ENCODE measurements around the gene TPCN1. TPM values are rescaled to one million over a fixed set of nuclear protein-coding genes. Genes with fewer than 3 reads are reported as not detected.

The TPCN1 gene
- total RNA-seq, 4 donors from 2014 or later, result 15.5 to 48.8 (median 34.5) TPM

DNA sequence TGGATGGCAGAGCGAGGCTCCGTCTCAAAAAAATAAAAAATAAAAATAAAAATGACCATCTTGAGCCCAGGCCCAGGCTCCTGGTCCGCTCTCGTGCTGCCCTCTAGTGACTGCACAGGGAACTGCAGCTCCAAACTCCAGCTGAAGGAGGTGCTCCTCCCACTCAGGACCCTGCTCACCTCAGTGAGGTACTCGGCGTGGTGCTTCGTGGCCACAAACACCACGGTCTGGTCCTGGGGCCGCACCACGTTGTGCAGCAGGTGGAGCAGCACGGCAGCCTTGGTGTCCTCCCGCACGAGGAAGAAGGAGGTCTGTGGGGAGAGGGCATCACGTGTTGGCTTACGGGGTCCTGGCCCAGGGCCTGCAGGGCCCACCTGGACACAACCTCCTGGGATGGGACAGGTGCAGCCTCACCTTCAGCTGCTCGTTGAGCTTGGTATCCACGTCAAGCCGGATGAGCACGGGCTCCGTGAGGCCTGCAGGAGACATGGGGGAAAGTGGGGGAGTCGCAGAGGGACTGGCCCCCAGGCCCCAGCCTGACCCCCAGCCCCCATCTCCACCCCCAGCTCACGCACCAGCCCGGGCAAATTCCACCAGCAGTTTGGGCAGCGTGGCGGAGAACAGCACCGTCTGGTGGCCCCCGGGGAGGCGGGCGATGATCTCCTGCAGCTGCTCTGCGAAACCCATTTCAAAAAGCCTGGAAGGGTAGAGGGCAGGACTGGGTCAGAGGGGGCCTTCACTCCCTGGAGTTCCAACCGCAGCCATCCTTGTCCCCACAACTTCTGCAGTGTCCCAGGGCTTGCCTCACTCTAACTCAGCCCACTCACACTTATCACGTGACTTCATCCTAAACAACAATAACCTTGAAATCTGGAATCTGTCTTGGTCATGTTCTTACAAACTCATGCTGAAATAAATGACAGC lies 46.5 kb upstream of the TPCN1 start:
- peaks cover 32 to 100% (median 74%) of the 10 kb centered on the region in 3 donors for H3K36me3 ChIP-seq
- 14 to 46% methylated on average over 12 to 18 of the region's 32 CpGs for WGBS, 2 donors
- intact Hi-C loops (cut with DNase I), result loop anchor here (5.0 kb wide), 1 partner anchor 127 kb away; no protein-coding TSS in a partner anchor

DNA sequence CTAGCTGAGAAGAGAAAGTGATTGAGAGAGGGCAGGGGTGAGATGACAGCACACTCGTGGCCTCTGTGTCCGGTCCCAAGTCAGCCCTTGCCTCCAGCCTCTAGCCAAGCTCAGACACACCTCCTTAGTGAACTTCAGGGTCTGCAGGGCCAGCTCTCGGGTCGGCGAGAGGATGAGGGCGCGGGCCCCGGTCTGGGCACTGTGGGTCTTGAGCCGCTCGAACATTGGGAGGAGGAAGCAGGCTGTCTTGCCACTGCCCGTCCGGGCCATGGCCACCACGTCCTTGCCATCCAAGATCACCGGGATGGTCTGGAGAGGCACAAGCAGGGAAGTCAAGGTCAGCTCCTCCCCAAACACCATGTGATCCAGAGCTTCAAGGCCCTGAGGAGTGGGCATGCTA lies 42.2 kb upstream of the TPCN1 start:
- H3K27ac ChIP-seq, result no peak overlapping the region
- no peaks in the 10 kb centered on the region for H3K27me3 ChIP-seq
- DNase-seq, result no peak
- H3K4me3 ChIP-seq, result no peak overlapping the region
- intact Hi-C loops (cut with DNase I), result no loop called here
- peaks cover 4 to 19% (median 9%) of the 10 kb centered on the region in 3 donors for H3K4me1 ChIP-seq
- H3K9me3 ChIP-seq, result no peaks in the 10 kb centered on the region
- peaks cover 38 to 91% (median 49%) of the 10 kb centered on the region in 3 donors for H3K36me3 ChIP-seq
- WGBS, 2 donors, result 89 to 97% methylated on average over 3 to 6 of the region's 14 CpGs
- TF ChIP-seq, protein P1, sequence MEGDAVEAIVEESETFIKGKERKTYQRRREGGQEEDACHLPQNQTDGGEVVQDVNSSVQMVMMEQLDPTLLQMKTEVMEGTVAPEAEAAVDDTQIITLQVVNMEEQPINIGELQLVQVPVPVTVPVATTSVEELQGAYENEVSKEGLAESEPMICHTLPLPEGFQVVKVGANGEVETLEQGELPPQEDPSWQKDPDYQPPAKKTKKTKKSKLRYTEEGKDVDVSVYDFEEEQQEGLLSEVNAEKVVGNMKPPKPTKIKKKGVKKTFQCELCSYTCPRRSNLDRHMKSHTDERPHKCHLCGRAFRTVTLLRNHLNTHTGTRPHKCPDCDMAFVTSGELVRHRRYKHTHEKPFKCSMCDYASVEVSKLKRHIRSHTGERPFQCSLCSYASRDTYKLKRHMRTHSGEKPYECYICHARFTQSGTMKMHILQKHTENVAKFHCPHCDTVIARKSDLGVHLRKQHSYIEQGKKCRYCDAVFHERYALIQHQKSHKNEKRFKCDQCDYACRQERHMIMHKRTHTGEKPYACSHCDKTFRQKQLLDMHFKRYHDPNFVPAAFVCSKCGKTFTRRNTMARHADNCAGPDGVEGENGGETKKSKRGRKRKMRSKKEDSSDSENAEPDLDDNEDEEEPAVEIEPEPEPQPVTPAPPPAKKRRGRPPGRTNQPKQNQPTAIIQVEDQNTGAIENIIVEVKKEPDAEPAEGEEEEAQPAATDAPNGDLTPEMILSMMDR (IDR thresholded peaks at IDR 0.05), result no peak
- TF ChIP-seq POLR2A (IDR thresholded peaks at IDR 0.05), result no peak

More for the DNA sequence above, 46.5 kb upstream of the TPCN1 start:
- Histone ChIP-seq H3K4me1 (no peaks in the 10 kb centered on the region), H3K27ac (no peak overlapping the region), H3K9me3 (no peaks in the 10 kb centered on the region), H3K27me3 (no peaks in the 10 kb centered on the region), H3K4me3 (no peak overlapping the region)
- no peak for TF ChIP-seq POLR2A (IDR thresholded peaks at IDR 0.05)
- TF ChIP-seq, protein P1 (IDR thresholded peaks at IDR 0.05), result peak; percentile 89 to 100 (median 94)
- no peak for DNase-seq

DNA sequence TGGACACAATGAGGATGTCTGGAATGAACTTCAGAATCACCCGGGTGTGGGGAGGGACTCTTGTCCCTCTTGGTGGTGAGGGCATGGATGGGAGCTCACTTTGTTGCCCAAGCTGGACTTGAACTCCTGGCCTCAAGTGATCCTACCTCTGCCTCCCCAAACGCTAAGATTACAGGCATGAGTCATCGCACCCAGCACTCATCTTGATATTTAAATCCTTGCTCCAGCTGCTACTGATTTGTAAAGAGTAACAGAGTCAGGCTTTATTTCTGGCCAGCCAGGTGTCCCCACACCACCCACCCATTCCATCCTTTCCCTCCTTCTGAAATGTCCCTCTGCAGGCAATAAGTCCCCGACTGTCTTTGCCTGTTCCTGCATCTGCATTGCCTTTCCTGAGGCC lies 40.9 kb upstream of the TPCN1 start:
- DNase-seq, result no peak
- intact Hi-C loops (cut with DNase I), result no loop called here
- peaks cover 6 to 25% (median 13%) of the 10 kb centered on the region in 3 donors for H3K4me1 ChIP-seq
- no peak overlapping the region for H3K27ac ChIP-seq
- peaks cover 38 to 78% (median 47%) of the 10 kb centered on the region in 3 donors for H3K36me3 ChIP-seq
- no peaks in the 10 kb centered on the region for H3K27me3 ChIP-seq
- TF ChIP-seq POLR2A (IDR thresholded peaks at IDR 0.05), result no peak
- TF ChIP-seq, protein P1 (IDR thresholded peaks at IDR 0.05), result no peak
- 67 to 80% methylated on average over 4 of the region's 4 CpGs for WGBS, 2 donors
- no peak overlapping the region for H3K4me3 ChIP-seq
- H3K9me3 ChIP-seq, result no peaks in the 10 kb centered on the region

DNA sequence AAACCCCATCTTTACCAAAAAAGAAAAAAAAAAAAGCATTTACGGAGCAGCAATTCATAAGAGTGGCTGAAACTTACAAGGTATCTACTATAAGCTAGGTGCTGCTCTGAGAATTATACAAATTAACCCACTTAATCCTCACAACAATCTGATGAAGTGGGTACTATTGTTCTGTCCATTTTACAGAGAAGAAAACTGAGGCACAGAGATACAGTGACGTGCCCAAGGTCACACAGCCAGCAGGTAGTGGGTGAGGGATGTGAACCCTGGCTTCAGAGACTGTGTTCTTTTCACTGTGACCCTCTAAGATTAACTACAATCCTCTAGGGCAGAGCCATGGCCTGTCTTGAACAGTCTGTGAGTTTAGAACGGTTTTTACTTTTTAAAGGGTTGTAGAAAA lies 39.3 kb upstream of the TPCN1 start:
- TF ChIP-seq, protein P1 (IDR thresholded peaks at IDR 0.05), result no peak
- TF ChIP-seq POLR2A (IDR thresholded peaks at IDR 0.05), result no peak
- 86 to 96% methylated on average over 3 of the region's 3 CpGs for WGBS, 2 donors
- DNase-seq, result no peak
- peaks cover 17 to 37% (median 25%) of the 10 kb centered on the region in 3 donors for H3K4me1 ChIP-seq
- peaks cover 33 to 61% (median 34%) of the 10 kb centered on the region in 3 donors for H3K36me3 ChIP-seq
- H3K9me3 ChIP-seq, result no peaks in the 10 kb centered on the region
- H3K27me3 ChIP-seq, result no peaks in the 10 kb centered on the region
- intact Hi-C loops (cut with DNase I), result no loop called here
- no peak overlapping the region for H3K4me3 ChIP-seq
- no peak overlapping the region for H3K27ac ChIP-seq

DNA sequence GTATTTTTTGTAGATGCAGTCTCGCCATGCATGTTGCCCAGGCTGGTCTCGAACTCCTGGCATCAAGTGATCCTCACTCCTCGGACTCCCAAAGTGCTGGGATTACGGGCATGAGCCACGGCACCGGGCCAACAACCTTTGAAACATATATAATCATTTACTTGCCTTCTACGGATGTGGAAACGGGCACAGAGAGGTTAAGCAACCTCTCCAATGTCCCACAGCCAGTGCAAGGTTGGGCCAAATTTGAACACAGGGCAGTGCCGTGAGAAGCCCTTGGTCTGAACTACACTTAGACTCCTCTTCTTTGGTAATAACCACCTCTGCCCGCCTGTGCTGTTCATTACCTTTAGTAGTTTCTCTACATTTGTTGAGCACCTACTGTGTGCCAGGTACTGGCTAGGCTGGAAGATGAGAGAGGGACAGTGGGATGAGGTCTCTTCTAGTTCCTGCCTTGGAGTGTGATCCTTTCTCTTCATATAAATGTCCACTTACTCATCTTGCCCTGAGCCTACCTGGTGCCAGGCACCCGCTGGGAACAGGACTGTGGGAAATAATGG lies 38.2 kb upstream of the TPCN1 start:
- intact Hi-C loops (cut with DNase I), result no loop called here
- Histone ChIP-seq H3K4me3 (no peak overlapping the region), H3K4me1 (peaks cover 17 to 49% (median 33%) of the 10 kb centered on the region in 3 donors), H3K36me3 (peaks cover 23 to 55% (median 24%) of the 10 kb centered on the region in 3 donors), H3K27me3 (no peaks in the 10 kb centered on the region), H3K27ac (no peak overlapping the region), H3K9me3 (no peaks in the 10 kb centered on the region)
- no peak for DNase-seq
- WGBS, 2 donors, result 91 to 96% methylated on average over 10 of the region's 11 CpGs
- TF ChIP-seq, protein P1 (IDR thresholded peaks at IDR 0.05), result no peak
- no peak for TF ChIP-seq POLR2A (IDR thresholded peaks at IDR 0.05)
